Measurements from ENCODE around the gene OR11L1.

The OR11L1 gene, protein sequence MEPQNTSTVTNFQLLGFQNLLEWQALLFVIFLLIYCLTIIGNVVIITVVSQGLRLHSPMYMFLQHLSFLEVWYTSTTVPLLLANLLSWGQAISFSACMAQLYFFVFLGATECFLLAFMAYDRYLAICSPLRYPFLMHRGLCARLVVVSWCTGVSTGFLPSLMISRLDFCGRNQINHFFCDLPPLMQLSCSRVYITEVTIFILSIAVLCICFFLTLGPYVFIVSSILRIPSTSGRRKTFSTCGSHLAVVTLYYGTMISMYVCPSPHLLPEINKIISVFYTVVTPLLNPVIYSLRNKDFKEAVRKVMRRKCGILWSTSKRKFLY

DNA sequence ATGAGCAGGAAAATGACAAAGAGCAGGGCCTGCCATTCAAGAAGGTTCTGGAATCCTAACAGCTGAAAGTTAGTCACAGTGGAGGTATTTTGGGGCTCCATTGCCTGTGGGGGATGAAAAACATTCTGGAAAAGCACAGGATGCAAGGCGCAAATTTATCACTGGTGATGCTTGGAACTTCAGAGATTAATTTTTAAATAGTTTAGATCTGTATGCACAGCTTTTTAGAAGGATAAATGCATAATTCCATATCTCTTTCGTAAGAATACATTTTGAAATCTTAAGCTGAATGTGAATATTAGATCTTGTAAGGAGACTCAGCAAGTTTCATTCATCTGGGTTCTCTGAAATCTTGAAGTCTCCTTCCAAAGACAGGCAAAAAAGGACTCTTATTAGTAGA is at the start of gene OR11L1:
Gene OR11L1 (minus strand): TSS at position 101 of the 400 bp plus-strand sequence. CDS start 0 bp downstream, at position 101.
- DNase-seq (ENCODE audit: low read depth in 2 of 2): no peak

DNA sequence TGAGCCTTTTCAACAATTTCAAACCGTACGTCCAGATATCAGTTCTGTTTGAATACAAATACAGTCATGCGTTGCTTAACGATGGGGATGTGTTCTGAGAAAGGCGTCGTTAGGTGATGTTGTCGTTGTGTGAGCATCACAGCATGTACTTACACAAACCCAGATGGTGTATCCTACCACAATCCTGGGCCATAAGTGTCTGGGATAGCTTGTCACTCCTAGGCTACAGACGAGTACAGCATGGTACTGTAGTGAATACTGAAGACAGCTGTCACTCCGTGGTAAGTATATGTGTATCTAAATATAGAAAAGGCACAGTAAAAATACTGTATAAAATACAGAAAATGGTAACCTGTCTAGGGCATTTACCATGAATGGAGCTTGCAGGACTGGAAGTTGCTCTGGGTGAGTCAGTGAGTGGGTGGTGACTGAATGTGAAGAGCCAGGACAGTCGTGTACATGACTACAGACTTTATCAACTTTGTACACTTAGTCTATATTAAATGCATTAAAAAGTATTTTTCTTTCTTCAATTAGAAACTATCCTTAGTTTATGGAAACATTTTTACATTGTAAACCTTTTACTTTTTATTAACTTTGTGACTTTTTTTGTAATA is 43.2 kb upstream of the OR11L1 start:
- DNase-seq (ENCODE audit: low read depth in 2 of 2): no peak

DNA sequence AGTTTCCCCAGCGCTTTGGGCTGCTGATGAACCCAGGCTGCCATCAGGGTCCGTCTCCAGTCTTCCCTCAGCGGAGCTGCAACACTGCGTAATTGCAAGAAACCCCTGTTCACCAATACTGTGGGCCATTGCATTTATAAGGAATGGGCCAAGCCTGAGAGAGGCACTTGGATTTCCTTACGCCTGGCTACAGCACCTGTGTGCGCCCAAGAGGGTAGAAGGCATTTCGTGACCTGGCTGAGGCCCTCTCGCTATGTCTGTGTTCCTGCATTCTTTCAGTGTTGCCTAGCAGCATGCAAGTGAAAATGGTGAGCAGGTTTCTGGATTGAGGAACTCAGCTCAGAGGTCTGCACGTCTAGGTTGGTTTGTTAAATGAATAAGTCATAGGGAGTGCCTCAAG is 41.6 kb upstream of the OR11L1 start:
- DNase-seq (ENCODE audit: low read depth in 2 of 2): no peak

DNA sequence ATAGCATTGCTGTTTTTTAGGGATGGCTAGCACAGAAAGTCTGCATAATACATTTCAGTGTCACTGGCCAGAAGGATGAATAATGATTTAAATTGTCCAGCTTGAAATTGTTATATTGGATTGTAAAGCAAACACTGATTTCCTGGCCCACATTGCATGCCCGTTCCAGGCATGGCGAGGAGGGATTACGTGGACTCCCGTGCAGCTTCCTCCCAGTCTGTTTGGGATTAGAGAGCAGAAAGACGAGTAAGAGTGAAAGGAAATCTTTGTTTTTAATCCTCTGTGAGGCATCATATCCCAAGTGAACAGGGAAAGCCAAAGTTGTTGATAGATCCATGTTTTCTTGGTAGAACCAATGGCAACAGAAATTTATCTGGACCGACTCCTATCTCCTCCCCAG is 23.7 kb upstream of the OR11L1 start:
- DNase-seq (ENCODE audit: low read depth in 2 of 2): no peak

DNA sequence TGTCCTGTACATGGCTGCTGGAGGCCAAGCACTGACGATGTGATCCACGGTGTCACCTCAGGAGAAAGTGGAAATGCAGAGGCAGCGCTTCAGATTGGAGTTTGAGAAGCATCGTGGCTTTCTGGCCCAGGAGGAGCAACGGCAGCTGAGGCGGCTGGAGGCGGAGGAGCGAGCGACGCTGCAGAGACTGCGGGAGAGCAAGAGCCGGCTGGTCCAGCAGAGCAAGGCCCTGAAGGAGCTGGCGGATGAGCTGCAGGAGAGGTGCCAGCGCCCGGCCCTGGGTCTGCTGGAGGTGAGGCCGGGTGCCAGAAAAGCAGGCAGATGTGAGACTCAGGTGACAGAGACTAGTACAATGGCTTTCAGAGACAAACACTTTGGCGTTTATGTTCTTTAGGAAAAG is 22.9 kb upstream of the OR11L1 start:
- DNase-seq (ENCODE audit: low read depth in 2 of 2): no peak

DNA sequence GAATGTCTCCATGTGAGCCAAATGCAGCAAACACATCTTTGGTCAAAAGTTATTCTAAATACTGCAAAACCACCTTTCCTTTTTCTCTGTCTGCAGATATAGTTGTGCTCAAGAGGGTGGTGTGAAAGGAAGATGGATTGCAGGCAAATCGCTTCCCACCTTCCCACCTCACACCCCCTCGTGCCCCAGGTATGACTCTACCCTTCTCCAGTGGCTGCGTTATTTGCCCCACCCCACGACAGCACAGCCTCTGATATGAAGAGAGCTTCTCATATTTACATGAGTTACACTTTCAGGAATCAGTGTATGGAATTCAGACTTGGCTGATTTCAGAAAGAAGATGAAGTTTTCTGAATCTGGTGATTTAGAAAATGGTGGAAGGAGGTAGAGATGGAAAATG is 21.1 kb upstream of the OR11L1 start:
- no peak for DNase-seq (ENCODE audit: low read depth in 2 of 2)

DNA sequence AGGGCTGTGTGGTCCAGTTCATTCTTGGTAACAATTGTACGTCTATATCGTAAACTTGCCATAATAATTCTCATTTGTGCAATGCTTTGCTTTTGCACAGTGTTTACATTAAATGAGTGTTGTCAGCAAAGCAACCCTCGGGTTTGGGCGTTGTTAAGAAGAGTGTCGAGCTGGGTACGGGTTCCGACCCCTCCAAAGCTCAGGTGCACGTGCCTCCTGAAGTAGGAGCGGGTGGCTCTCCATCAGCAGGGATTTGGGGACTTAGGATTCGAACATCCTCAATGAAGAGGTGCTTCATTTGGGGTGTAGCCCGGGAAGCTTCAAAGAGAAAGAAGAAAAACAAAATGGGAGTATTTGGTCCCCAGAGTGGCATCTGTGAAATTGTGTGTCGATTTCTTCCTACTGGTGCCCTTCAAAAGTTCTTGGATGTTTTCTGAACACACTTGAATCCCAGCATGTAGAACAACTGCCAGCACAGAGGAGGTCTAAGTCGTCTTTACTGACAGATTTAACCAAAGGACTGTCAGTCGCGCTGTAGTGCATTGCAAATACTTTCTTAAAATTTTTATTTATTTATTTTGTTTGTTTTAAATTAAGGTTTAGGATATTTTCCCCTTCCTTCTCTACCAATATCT is 16.4 kb upstream of the OR11L1 start:
- no peak for DNase-seq (ENCODE audit: low read depth in 2 of 2)

DNA sequence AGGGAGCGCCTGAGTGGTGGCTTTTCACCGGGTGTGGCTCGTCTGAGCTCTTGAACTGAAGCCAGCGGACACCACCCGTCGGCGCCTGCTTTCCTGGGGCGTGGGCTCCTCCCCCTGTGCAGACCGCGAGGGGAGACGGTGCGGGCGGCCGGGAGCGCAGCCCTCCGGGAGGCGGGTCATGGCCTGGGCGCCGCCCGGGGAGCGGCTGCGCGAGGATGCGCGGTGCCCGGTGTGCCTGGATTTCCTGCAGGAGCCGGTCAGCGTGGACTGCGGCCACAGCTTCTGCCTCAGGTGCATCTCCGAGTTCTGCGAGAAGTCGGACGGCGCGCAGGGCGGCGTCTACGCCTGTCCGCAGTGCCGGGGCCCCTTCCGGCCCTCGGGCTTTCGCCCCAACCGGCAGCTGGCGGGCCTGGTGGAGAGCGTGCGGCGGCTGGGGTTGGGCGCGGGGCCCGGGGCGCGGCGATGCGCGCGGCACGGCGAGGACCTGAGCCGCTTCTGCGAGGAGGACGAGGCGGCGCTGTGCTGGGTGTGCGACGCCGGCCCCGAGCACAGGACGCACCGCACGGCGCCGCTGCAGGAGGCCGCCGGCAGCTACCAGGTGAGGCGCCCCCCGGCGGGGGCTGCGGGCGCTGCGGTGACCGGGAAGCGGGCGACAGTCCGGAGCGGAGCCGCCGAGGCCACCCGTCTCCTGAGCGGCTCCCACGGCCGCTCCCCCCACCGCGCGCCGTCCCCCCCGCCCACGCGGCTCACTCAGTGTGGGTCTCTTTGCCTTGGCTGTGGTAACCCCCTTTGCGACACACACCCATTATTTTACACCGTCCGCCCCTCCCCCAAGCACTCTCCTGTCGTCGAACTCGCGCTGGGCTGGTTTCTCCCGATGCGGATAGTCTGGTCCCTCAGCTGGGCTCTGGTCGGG is 15.6 kb upstream of the OR11L1 start, which contains the start of gene TRIM58:
Gene TRIM58 (plus strand): TSS at position 119 of the 916 bp plus-strand sequence. CDS start 60 bp downstream, at position 179.
- no peak for DNase-seq (ENCODE audit: low read depth in 2 of 2)

DNA sequence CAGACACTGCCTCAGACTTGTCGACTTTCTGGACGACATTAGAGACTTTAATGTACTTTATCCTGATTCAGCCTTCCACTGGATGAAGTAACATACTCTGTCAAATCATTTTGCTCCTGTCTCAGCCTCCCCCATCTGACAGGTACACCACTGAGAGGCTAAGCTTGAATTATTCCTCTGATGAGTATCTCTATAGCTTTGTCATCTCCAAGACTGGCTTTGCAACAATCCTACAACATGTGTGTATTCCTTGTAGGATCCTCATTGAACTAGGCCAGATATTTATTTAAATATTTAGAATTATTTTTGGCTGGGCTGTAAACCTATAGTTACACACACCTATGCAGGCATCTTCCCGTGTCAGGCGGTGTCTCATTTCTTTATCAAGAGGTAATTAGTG is 14.2 kb upstream of the OR11L1 start:
- no peak for DNase-seq (ENCODE audit: low read depth in 2 of 2)

DNA sequence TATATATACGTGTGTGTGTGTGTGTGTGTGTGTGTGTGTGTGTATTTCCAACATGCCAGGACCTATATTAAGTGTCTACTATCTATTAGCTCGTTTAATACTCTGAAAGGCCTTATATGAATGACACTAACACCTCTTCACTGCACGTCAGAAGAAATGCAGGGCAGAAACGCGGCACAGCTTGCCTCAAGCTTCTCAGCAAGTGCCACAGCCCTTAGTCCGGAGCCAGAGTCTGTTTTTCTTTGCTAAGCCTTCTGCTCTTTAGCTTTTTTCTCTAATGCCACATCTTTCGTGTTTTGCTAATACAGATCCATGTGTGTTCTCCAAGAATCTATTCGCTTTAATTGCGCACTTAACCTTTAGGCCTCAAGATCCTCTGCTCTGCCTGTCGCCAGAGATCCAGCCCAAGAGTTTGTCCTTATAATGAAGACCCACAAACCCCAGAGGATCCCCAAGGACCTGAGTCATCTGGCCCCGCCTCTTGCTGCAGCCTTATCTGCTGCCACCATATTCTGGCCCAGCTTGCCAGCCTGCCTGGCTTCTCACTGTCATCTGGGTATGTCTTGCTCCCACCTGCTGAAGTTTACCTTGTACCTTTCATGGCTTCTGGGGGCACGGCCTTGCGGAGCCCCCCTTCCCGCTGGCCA is 13.3 kb upstream of the OR11L1 start:
- no peak for DNase-seq (ENCODE audit: low read depth in 2 of 2)

DNA sequence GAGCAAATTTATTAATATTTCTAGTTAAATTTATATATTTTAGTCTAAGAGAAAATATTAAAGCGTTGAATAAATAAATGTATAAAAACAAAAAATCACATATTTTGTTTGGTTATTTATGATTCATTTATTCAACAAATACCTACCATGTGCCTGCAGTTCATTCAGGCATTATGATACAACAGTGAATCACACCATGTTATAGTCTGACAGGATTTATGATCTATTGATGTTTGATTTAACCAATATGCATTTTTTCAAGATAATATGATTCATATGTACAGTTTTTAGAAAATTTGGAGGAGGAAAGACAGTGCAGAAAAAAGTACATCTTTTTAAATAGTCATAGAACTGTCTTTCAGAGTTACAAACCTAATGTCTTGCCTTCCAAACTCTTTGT is 7.9 kb upstream of the OR11L1 start:
- DNase-seq (ENCODE audit: low read depth in 2 of 2): no peak

DNA sequence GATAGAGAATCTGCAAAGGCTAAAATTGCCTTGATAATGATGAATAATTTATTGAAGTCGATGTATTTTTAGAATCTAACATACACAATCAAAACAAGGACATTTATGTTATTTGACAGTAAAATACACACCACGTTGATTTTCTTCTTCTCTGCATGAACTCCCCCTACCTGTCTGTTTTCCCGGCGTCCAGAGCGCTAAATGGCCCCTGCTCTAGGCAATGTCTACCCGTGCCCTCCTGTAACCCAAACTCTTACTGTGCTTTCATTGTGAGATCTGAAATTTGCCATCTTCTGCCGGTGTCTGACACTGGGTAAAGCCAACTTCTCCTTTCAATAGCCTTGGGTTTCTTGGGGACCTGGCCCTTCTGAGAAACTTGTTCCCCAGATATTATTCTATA is 6.7 kb upstream of the OR11L1 start:
- no peak for DNase-seq (ENCODE audit: low read depth in 2 of 2)

DNA sequence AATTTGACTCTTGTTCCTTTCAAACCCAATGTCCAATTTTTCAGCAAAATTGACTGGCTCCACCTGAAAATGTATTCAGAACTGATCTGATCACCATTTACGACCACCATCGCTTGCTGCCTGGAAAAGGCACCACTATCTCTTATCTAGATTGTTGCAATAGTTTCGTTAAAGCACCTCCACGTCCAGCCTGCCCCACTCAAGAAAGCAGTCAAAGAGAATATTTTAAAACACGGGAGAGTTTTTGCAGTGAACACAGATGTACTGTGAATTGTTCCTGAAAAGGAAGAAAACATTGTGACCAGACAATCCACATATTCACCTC is 4.0 kb upstream of the OR11L1 start:
- DNase-seq (ENCODE audit: low read depth in 2 of 2): no peak

DNA sequence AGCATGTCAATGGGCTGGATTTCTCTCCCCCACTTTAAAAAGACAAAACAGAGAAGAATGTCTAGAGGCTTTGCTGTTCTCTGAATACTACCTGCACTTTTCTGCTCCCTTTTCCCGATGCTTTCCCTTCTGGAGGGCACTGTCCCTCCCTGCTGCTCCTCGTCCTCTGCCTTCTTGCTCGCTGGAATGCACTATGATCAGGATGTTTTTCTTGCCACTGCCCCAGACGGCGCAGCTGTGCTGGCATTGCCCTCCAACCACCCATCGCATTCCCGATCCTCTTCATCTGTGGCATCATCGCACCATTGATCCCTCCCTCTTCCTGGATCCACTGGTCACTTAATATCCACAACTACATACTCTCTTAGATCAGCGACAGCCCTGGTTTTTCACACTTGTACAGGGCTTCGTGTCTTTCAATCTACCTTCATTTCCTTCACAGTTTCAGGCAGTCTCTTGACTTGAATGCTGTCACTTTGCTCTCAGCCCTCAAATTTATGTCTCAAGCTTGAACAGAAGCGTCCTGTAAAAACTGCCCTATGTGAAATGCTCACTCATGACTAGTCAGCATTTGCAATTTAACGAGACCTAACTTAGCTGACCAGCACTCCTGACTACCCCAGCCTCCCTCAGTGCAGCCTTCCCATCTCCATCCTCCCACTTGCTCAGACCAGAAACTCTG is 3.5 kb upstream of the OR11L1 start:
- DNase-seq (ENCODE audit: low read depth in 2 of 2): no peak

DNA sequence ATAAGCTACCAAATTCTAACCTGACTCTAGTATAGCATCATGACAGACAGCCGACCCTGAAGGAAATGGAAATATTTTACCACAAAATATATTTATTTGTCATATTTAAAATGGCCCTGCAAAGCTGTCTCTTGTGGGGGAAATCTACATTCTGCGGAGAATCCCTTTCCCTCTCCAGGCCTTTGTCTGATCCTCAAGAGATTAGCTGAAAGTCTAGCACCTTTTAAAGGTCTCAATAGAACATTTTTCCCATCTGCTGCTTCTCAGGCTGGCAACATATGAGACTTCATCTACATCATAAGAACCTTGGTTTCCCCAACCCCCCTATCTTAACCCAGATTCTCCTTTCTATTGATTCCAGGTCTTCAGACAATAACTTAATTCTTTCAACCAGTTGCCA is 1.7 kb upstream of the OR11L1 start:
- no peak for DNase-seq (ENCODE audit: low read depth in 2 of 2)

DNA sequence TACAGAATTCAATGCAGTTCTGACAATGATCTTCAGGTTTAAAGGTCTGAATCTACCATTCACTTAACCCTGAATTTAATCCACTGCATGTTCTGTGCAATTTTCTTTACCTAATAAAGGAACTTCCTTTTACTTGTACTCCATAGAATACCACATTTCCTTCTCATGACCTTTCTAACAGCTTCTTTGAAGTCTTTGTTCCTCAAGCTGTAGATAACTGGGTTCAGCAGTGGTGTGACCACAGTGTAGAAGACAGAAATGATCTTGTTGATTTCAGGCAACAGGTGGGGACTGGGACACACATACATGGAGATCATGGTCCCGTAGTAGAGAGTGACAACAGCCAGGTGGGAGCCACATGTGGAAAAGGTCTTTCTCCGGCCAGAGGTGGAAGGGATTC is 878 bp downstream of the OR11L1 start:
- no peak for DNase-seq (ENCODE audit: low read depth in 2 of 2)

DNA sequence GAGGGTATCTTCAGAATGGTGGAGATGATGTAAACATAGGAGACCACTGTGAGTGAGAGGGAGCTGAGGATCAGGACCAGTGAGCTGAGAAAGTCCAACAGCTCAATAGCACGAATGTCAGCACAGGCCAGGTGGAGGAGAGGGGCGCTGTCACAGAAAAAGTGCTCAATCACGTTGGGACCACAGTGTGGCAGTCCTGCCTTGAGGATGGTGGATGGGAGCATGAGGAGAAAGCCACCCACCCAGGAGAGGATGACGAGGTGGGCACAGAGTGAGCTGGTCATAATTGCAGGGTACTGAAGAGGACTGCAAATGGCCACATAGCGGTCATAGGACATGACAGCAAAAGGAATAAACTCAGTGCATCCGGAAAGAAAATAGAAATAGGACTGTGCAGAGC is 8.1 kb downstream of the OR11L1 start:
- DNase-seq (ENCODE audit: low read depth in 2 of 2): no peak

DNA sequence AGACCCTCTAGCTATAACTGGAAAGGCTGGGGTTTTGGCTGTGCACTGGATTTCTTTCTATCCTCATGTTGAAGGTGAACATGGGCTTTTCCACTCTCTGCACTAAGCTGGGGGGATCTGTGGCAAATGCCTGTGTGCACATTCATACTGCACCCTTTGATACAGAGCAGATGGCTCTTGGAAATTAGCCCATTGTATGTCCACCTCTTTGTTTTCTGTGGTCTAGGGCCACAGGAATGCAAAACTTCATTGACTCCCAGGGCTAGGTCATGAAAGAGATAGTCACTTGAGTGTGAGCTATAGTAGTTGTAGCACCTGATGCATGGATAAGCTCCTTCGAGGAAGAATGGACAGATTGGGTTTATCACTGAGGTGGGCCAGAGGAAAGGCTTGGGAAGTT is 12.0 kb downstream of the OR11L1 start:
- no peak for DNase-seq (ENCODE audit: low read depth in 2 of 2)

DNA sequence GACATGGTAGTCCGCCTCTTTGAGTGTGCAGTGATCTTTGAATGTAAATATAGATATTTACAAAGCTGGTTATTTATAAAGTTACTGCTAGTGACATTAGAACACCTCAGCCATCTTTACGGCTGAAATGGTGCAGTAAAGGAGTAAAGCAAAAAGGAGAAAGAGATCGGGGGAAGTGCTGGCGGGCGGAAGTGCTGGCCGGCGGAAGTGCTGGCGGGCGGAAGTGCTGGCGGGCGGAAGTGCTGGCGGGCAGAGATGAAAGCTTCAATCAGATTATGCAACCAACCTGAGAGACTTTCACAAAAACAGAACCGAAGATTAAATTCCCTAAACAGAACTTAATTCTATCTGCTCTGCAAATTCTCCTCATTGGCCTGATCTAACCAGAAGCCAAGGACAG is 16.3 kb downstream of the OR11L1 start:
- DNase-seq (ENCODE audit: low read depth in 2 of 2): no peak

DNA sequence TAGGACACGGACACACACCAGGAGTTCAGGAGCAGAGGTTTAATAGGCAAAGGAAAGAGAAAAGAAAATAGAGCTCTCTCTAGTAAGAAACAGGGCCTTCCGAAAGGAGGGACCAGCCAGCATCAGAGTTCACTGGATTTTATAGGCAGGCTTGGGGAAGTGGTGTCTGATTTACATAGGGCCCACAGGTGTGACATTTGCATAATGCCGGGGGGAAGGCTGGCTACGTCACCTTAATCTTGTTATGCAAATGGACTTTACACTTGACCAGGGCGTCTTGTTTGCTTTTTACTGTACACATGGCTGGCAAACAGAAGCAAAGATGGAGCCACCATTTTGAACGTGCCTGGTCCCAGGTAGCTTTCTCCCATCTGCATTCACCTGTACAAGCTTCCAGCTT is 17.7 kb downstream of the OR11L1 start, which contains the start of gene OR14A16:
Gene OR14A16 (minus strand): TSS at position 97 of the 400 bp plus-strand sequence. CDS start 8,390 bp downstream, outside the sequence.
- DNase-seq (ENCODE audit: low read depth in 2 of 2): no peak

DNA sequence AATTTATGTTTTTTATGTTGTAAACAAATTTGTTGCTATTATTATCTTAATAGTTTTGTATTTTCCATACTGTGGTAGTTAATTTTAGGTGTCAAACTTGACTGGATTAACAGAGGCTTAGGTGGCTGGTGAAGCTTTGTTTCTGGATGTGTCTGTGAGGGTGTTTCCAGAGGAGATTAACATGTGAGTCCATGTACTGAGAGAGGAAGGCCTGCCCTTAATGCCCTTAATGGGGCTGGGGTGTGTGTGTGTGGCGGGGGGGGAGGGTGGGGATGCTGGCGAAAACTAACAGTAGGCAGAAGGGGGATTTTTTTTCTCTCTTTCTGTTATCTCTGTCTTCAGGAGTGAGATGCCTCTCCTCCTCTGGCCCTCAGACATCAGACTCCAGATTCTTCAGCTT is 19.6 kb downstream of the OR11L1 start:
- DNase-seq (ENCODE audit: low read depth in 2 of 2): no peak

Measured in fibroblast of skin of left quadriceps (primary cell).